ENCODE measurements around the gene SPTLC3. TPM values are rescaled to one million over a fixed set of nuclear protein-coding genes. Genes with fewer than 3 reads are reported as not detected.

The SPTLC3 gene
- total RNA-seq, 2 experiments from 2014 or later = 1.1 to 1.2 TPM

DNA sequence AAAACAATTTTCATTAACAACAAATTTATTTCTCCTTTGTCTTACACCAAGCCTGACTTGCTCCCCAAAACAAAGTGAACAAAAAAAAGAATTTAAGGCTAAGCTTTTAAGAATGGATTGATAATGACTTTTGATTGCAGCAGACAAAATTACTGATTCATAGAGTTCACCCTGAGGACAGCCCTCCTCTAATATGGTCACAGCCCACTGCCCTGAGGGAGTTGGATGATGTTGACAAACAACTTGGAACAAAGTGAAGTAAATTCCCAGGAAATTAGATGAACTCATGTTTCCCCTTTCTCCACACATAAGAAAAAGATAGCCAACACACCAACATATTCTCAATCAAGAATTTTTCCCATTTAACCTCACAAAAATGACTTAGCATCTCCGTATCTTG lies 204.6 kb downstream of the SPTLC3 start:
- Mint-ChIP-seq H3K27me3 (peaks cover 43% of the 10 kb centered on the region), H3K4me3 (no peak overlapping the region), H3K4me1 (peaks cover 11% of the 10 kb centered on the region)

DNA sequence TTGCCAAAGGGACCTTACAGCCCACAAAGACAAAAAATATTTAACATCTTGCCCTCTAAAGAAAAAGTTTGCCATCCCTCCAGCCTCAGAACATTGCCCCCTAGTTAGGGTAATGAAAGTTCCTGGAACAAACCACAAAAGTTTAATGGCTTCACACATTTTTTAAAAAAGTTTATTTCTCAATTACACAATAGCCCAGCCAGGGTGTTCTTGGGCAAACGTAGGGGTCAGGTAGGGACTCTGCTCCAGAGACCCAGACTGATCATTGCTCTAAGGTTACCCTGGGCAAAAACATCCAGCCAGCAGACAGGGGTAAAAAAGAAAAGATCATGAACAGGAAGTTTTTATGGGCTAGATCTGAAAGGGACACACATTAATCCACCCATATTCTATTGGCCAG lies 207.8 kb downstream of the SPTLC3 start:
- H3K27me3 Mint-ChIP-seq = peaks cover 66% of the 10 kb centered on the region

More for the DNA sequence above, 204.6 kb downstream of the SPTLC3 start:
- Mint-ChIP-seq H3K9me3 (no peaks in the 10 kb centered on the region), H3K36me3 (ENCODE audit: low read depth) (no peaks in the 10 kb centered on the region), H3K27ac (no peak overlapping the region)
- DNase-seq = no peak
- POLR2A ChIA-PET = no interaction called here
- CTCF ChIA-PET = no interaction called here

More for the DNA sequence above, 207.8 kb downstream of the SPTLC3 start:
- peaks cover 20% of the 10 kb centered on the region for H3K4me1 Mint-ChIP-seq
- no peak overlapping the region for H3K4me3 Mint-ChIP-seq
- POLR2A ChIA-PET = no interaction called here
- CTCF ChIA-PET = interaction anchor here (1.5 kb wide), 1 partner anchor 11 kb away, joined by 3 read pairs; no protein-coding TSS in a partner anchor
- no peaks in the 10 kb centered on the region for H3K36me3 Mint-ChIP-seq (ENCODE audit: low read depth)
- DNase-seq = no peak
- no peak overlapping the region for H3K27ac Mint-ChIP-seq
- H3K9me3 Mint-ChIP-seq = no peaks in the 10 kb centered on the region

Other genes starting within 250 kb of the SPTLC3 start
- gene ISM1, start 212.3 kb downstream of the SPTLC3 start, total RNA-seq = 1 to 10 TPM; 1.3 to 1.4 TPM

Measured in activated CD4-positive, alpha-beta T cell treated with anti-CD3 and anti-CD28 coated beads, Interleukin-2, amount 10 ng/mL, durations not matched to agents 7 days and 5 days (primary cell).